ENCODE measurements around the gene CRADD.

- no peak for TF ChIP-seq POLR2A (IDR thresholded peaks at IDR 0.05; ENCODE audit: low read length)
- no peak for TF ChIP-seq GATA1 (IDR thresholded peaks at IDR 0.05; ENCODE audit: low read depth, low read length)
Observed at GRCh38 chr12:93832131-93832530, 155.0 kb downstream of the CRADD start.
